AG20443 (cell line): Measurements from ENCODE around the gene JOSD1.
"Not testable (repeated sequence)": the region's sequence is repeated elsewhere in the genome, so short reads cannot be mapped to it uniquely, and the experiment has no call there.

Experiments
- DNase-seq: peaks from one replicate; pipeline ENCODE4 v3.0.0; 2012; ENCODE audit warnings: low spot score, mixed read lengths

The JOSD1 gene

GRCh38 chr22:38684895-38685294, 15.8 kb downstream of the JOSD1 start:
- DNase-seq = no peak

GRCh38 chr22:38681582-38682335, 19.0 kb downstream of the JOSD1 start, which contains the start of gene TOMM22:
TOMM22 (plus strand) TSS chr22:38681957; CDS start chr22:38681979, 22 bp downstream.
- DNase-seq = peak; percentile 98

GRCh38 chr22:38675833-38676232, 24.9 kb downstream of the JOSD1 start:
- DNase-seq = no peak

GRCh38 chr22:38674888-38675287, 25.9 kb downstream of the JOSD1 start:
- DNase-seq = peak; percentile 25

- DNase-seq = no peak
Measured at GRCh38 chr22:38657045-38657909, 43.5 kb downstream of the JOSD1 start.

- peak; percentile 100 for DNase-seq
Measured at GRCh38 chr22:38656256-38657044, 44.3 kb downstream of the JOSD1 start, which contains the start of the genes CBY1 and FAM227A. CBY1 (plus strand) TSS chr22:38656638; CDS start chr22:38668055, 11,417 bp downstream. FAM227A (minus strand) TSS chr22:38656392; CDS start chr22:38650168, 6,224 bp downstream.

GRCh38 chr22:38655519-38656255, 45.1 kb downstream of the JOSD1 start:
- no peak for DNase-seq

- DNase-seq = no peak
Measured at GRCh38 chr22:38653741-38654140, 47.0 kb downstream of the JOSD1 start.

GRCh38 chr22:38652859-38653258, 47.9 kb downstream of the JOSD1 start:
- DNase-seq = no peak

GRCh38 chr22:38649841-38650522, 50.8 kb downstream of the JOSD1 start:
- DNase-seq = no peak

GRCh38 chr22:38645430-38645829, 55.3 kb downstream of the JOSD1 start:
- DNase-seq = no peak

GRCh38 chr22:38644245-38644644, 56.5 kb downstream of the JOSD1 start:
- not testable (repeated sequence) for DNase-seq

GRCh38 chr22:38641476-38642040, 59.2 kb downstream of the JOSD1 start:
- no peak for DNase-seq

- DNase-seq = no peak
Measured at GRCh38 chr22:38638728-38639127, 62.0 kb downstream of the JOSD1 start.

GRCh38 chr22:38638216-38638615, 62.5 kb downstream of the JOSD1 start:
- no peak for DNase-seq
